PC-3 (cell line): ENCODE data around the gene LHFPL2.

Experiments used
- EZH2 ChIP-seq: fragments of 300-600 bp; sonication (generic); IDR thresholded peaks from one replicate; pipeline ENCODE4 v1.6.1; 2017; ENCODE audit warnings: antibody characterized with exemption, mild to moderate bottlenecking, low read length; ENCODE audit not compliant: unreplicated experiment
- EZH2phosphoT487 ChIP-seq: fragments of 300-600 bp; sonication (generic); IDR thresholded peaks from 2 replicates; pipeline ENCODE4 v1.6.1; 2018; ENCODE audit warnings: mild to moderate bottlenecking, antibody characterized with exemption, low read length, borderline replicate concordance
- TF ChIP-seq, protein P1 (sequence below): fragments of 300-600 bp; sonication (generic); conservative IDR thresholded peaks from 2 replicates; pipeline ENCODE4 v1.5.1; 2017; ENCODE audit warnings: antibody characterized with exemption, low read depth, mild to moderate bottlenecking, low read length

DNA sequence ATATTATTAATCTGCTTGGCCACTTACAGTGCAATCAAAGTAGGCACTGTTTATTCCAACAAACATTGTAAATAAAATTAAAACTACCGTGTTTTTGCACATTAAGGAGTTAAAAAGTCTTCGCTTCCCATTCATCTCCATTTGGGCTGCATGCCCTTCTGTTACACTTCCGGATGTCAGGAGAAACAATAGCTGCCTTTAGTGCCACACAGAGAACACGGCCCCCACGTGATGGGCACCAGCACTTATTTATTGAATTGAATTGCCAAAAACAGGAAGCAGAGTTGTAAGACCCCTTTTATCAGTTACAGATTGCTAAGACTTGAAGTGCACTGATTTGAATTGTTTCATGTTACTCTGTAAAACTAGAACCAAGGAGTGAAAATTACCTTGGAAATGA lies 80.4 kb downstream of the LHFPL2 start:
- TF ChIP-seq EZH2 (no peak), EZH2phosphoT487 (no peak)
- TF ChIP-seq, protein P1, sequence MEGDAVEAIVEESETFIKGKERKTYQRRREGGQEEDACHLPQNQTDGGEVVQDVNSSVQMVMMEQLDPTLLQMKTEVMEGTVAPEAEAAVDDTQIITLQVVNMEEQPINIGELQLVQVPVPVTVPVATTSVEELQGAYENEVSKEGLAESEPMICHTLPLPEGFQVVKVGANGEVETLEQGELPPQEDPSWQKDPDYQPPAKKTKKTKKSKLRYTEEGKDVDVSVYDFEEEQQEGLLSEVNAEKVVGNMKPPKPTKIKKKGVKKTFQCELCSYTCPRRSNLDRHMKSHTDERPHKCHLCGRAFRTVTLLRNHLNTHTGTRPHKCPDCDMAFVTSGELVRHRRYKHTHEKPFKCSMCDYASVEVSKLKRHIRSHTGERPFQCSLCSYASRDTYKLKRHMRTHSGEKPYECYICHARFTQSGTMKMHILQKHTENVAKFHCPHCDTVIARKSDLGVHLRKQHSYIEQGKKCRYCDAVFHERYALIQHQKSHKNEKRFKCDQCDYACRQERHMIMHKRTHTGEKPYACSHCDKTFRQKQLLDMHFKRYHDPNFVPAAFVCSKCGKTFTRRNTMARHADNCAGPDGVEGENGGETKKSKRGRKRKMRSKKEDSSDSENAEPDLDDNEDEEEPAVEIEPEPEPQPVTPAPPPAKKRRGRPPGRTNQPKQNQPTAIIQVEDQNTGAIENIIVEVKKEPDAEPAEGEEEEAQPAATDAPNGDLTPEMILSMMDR: no peak
